Spleen (tissue), 7 donors: ENCODE data around the gene INSIG2.

Experiments
- CTCF ChIP-seq, 11 experiments: fragments of 200-600 bp in 7 of 11; fragments of 450-650 bp in 4 of 11; sonication (generic) in 4 of 11; IDR thresholded peaks in 8 of 11; conservative IDR thresholded peaks in 3 of 11; 1 replicate in 7 of 11; 2 replicates in 4 of 11; pipeline versions ENCODE4 v1.4.0 to v1.8.0; 2016 to 2021; ENCODE audit warnings: antibody characterized with exemption in 11 of 11, inconsistent platforms in 4 of 11, mild to moderate bottlenecking in 1 of 11
- POLR2A ChIP-seq, 3 donors: fragments of 450-650 bp; IDR thresholded peaks; one replicate each; pipeline ENCODE4 v1.5.1; 2017; ENCODE audit warnings: antibody characterized with exemption in 3 of 3, mild to moderate bottlenecking in 1 of 3
- POLR2AphosphoS5 ChIP-seq, 3 donors: sonication (generic); formaldehyde crosslinking; IDR thresholded peaks; one replicate each; pipeline ENCODE4 v1.5.1; 2017; ENCODE audit warnings: antibody characterized with exemption in 3 of 3
- donor health status: DM: no; HTN: no; CAD: no; lungs with moderate emphysema.
- donor health status: DM: no; HTN: no; CAD: no.
- donor health status: DM: no; HTN: no; CAD: no.

- TF ChIP-seq CTCF (IDR thresholded peaks at IDR 0.05 in 8 of 11, conservative IDR thresholded peaks at IDR 0.05 in 3 of 11) (no peak), POLR2A (IDR thresholded peaks at IDR 0.05) (no peak), POLR2AphosphoS5 (IDR thresholded peaks at IDR 0.05) (no peak)
Measured at GRCh38 chr2:118084491-118085089, 3.7 kb upstream of the INSIG2 start.
